NB4 (cell line): ENCODE data around the gene HAUS7.

Experiments
- DNase-seq: peaks from one replicate; pipeline ENCODE4 v3.0.0; 2010; ENCODE audit warnings: low read depth
- H3K4me3 ChIP-seq: one replicate; pipeline ENCODE4 v1.5.1; 2011; ENCODE audit warnings: mild to moderate bottlenecking, low read depth, low read length, moderate library complexity
- MYC ChIP-seq: IDR thresholded peaks from 2 replicates; pipeline ENCODE4 v1.6.1; 2011; ENCODE audit warnings: low read depth, low read length
- POLR2A ChIP-seq: IDR thresholded peaks from 2 replicates; pipeline ENCODE4 v1.6.1; 2011; ENCODE audit warnings: mild to moderate bottlenecking; ENCODE audit not compliant: insufficient read length; ENCODE audit errors: extremely low read depth
- TF ChIP-seq, protein P1 (sequence below): IDR thresholded peaks from 2 replicates; pipeline ENCODE4 v1.6.1; 2011; ENCODE audit warnings: low read depth, low read length
- TF ChIP-seq, protein P2 (sequence below): IDR thresholded peaks from one replicate; pipeline ENCODE4 v1.5.1; 2012; ENCODE audit warnings: low read depth, low read length

The HAUS7 gene

GRCh38 chrX:153410888-153411254, 59.5 kb downstream of the HAUS7 start:
- no peak overlapping the region for H3K4me3 ChIP-seq
- TF ChIP-seq MYC (no peak), POLR2A (no peak)
- TF ChIP-seq, protein P1, sequence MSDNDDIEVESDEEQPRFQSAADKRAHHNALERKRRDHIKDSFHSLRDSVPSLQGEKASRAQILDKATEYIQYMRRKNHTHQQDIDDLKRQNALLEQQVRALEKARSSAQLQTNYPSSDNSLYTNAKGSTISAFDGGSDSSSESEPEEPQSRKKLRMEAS = no peak
- TF ChIP-seq, protein P2, sequence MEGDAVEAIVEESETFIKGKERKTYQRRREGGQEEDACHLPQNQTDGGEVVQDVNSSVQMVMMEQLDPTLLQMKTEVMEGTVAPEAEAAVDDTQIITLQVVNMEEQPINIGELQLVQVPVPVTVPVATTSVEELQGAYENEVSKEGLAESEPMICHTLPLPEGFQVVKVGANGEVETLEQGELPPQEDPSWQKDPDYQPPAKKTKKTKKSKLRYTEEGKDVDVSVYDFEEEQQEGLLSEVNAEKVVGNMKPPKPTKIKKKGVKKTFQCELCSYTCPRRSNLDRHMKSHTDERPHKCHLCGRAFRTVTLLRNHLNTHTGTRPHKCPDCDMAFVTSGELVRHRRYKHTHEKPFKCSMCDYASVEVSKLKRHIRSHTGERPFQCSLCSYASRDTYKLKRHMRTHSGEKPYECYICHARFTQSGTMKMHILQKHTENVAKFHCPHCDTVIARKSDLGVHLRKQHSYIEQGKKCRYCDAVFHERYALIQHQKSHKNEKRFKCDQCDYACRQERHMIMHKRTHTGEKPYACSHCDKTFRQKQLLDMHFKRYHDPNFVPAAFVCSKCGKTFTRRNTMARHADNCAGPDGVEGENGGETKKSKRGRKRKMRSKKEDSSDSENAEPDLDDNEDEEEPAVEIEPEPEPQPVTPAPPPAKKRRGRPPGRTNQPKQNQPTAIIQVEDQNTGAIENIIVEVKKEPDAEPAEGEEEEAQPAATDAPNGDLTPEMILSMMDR = no peak

DNA sequence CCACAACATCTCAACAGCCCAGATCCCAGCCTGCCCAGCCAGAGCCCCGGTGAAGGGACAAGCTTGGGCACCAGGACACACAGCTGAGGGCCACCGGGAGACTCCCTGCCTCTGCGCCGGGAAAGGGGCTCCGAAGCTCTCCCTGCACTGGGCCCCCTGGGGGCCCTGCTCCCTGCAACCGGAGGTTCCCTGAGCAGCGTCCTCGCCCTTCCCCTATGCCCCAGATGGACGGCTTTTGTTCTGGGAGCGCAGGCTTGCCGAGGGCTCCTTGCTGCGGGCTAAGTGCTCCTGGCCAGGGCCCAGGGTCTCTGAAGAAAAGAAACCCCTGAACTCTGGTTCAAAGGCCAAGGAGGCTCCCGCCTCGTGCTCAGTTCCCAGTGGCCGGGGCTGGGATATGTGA, 60.0 kb downstream of the HAUS7 start:
- DNase-seq = no peak
- H3K4me3 ChIP-seq = no peak overlapping the region
- TF ChIP-seq, protein P1 = no peak

More at GRCh38 chrX:153410888-153411254, 59.5 kb downstream of the HAUS7 start:
- DNase-seq = no peak

DNA sequence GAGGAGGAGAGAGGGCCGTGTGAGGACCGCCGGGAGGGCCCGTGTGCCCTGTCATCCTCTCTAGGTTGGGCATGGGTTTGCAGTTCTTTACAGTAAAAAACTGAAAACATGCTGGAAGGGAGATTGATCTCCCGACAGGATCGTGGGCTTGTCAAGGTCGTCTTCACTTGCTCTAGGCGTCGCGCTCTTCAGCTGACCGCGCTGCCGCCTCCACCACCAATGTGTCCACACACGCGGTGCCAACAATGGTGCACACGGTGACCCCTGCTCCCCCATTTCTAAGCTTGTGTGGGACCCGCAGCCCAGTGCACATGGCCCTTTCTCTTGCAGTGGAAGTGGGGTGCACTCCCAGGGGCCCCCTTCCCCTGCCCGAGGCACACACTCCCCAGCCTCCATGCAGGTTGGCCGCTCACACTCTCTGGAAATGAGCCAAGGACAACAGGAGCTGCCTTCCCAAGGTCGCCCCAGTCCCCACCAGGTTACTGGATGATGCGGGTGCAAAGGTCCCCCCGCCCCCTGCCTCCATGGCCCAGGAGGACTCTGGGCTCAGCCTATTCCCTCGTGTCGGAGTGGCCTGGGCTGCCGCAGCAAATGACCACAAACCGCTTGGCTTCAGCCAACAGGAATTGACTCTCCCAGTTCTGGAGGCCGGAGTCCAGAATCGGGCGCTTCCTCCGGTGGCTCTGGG, 60.8 kb downstream of the HAUS7 start:
- no peak for TF ChIP-seq POLR2A
- TF ChIP-seq MYC = no peak
- H3K4me3 ChIP-seq = no peak overlapping the region
- no peak for DNase-seq

DNA sequence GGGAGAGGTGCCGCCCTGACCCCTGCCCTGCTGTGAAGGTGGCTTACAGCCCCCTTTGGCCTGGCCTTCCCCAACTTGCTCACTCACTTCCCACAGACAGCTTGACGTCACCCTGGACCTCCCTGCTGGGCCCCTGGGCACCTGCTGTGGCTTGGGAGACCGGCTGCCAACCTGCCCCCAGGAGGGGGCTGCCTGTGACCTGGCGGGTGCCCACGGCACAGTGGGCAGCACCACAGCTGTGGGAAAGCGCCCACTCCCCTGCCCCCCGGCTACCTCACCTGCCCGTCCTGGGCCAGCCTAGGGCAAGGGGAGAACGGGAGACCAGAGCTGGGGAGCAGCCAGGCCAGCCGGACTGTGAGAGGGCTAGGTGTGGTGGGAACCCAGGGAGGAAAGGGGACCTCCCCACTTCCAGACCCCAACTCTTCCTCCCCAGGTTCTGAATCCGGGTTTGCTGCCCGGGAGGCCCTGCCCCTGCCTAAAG, 61.5 kb downstream of the HAUS7 start:
- DNase-seq = no peak
- no peak overlapping the region for H3K4me3 ChIP-seq
- TF ChIP-seq, protein P1 = no peak
- TF ChIP-seq MYC (no peak), POLR2A (no peak)
- TF ChIP-seq, protein P2 = no peak

DNA sequence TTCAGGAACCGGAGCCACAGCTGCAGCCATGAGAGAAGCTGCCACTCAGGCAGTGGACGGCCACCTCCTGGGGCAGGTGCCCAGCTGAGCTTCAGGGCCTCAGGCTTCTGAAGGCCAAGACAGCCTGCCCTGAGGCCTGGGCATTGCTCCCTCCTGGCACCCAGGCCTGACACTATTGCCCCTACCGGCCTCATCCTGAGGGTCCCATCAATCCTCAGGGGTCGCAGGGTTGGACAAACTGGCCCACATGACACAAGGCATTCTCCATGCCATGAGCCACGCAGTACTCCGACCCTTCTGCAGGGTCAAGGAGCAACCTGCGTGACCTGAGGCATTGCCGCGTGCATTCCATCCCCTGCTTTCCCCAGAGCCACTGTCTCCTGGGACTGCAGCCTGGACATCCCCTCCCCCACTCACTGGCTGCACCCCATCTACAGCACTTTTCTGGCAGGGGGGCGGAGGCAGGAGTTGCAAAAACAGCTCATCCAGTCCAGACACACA, 62.1 kb downstream of the HAUS7 start:
- TF ChIP-seq MYC (no peak), POLR2A (no peak)
- TF ChIP-seq, protein P1 = no peak
- TF ChIP-seq, protein P2 = no peak
- DNase-seq = no peak
- H3K4me3 ChIP-seq = no peak overlapping the region

GRCh38 chrX:153407736-153408135, 62.6 kb downstream of the HAUS7 start:
- H3K4me3 ChIP-seq = no peak overlapping the region
- no peak for DNase-seq
- TF ChIP-seq, protein P1 = no peak
- TF ChIP-seq MYC (no peak), POLR2A (no peak)
- TF ChIP-seq, protein P2 = no peak
